SU-DHL-6 (cell line): ENCODE data around the gene GDI2.

Source experiments
- CTCF ChIP-seq: fragments of 200-600 bp; sonication (generic); IDR thresholded peaks from one replicate; pipeline ENCODE4 v1.5.1; 2017; ENCODE audit warnings: antibody characterized with exemption, mild to moderate bottlenecking, low read length, moderate library complexity; ENCODE audit not compliant: insufficient read depth, poor library complexity, severe bottlenecking
- EZH2phosphoT487 ChIP-seq: fragments of 200-600 bp; sonication (generic), shearing (Covaris generic); conservative IDR thresholded peaks from 2 replicates; pipeline ENCODE4 v1.6.1; 2018; ENCODE audit warnings: mild to moderate bottlenecking, antibody characterized with exemption, low read length, moderate library complexity, mixed read lengths

DNA sequence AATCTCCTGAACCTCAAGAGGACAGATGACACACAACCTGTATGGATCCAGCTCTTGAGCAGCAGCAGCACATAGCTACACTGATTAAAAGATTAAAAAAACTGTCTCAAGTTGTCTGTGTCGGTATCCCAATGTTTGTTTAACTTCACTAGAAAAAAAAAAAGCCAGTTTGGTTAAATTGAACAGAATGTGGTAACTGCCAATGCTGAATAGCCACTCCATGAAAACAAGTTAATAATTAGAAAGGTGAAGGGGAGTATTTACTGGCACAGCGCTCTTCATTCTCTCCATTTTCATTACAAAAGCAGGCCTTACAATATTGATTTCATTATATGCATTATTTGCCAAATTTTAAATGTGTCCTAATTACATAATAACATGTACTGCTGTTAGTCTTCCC is 47.6 kb downstream of the GDI2 start:
- TF ChIP-seq CTCF (no peak), EZH2phosphoT487 (no peak)
